CD4-positive, alpha-beta memory T cell (primary cell): ENCODE measurements around the gene NOVA2. TPM values are rescaled to one million over a fixed set of nuclear protein-coding genes. Genes with fewer than 3 reads are reported as not detected.
A peak's percentile ranks its signal among the peaks of the same experiment; 100 is the strongest.

Source experiments
- CTCF ChIA-PET: fragments of 350-600 bp; sonication (Branson Sonifier 250); formaldehyde crosslinking; loops from one replicate; lab custom pipeline; 2021; ENCODE audit warnings: inconsistent platforms; ENCODE audit not compliant: partially characterized antibody; lab: Charles Lee
- POLR2A ChIA-PET: fragments of 350-600 bp; sonication (Branson Sonifier 250); formaldehyde crosslinking; loops from one replicate; lab custom pipeline; 2021; ENCODE audit not compliant: partially characterized antibody; lab: Charles Lee
- DNase-seq, 5 donors: peaks; one replicate each; pipeline versions ENCODE4 v3.0.0 to v3.0.0-alpha.2; 2020 to 2022; ENCODE audit warnings: mixed read lengths in 1 of 5
- H3K27ac ChIP-seq: one replicate; pipeline ENCODE4 v1.7.0; 2013; ENCODE audit warnings: low read depth, low read length
- H3K27me3 ChIP-seq: 2 replicates; pipeline ENCODE4 v1.7.0; 2013; ENCODE audit warnings: mild to moderate bottlenecking, low read length, moderate library complexity; ENCODE audit not compliant: insufficient read depth
- H3K36me3 ChIP-seq: 2 replicates; pipeline ENCODE4 v1.7.0; 2013; ENCODE audit warnings: mild to moderate bottlenecking, low read length, moderate library complexity; ENCODE audit not compliant: insufficient read depth
- H3K4me1 ChIP-seq: 2 replicates; pipeline ENCODE4 v1.7.0; 2013; ENCODE audit warnings: mild to moderate bottlenecking, low read length, moderate library complexity; ENCODE audit not compliant: insufficient read depth
- H3K4me3 ChIP-seq, 2 donors: one replicate each; pipeline ENCODE4 v1.7.0; 2013; ENCODE audit warnings: low read length in 2 of 2, mild to moderate bottlenecking in 1 of 2
- H3K9me3 ChIP-seq, 2 donors: one replicate each; pipeline ENCODE4 v1.7.0; 2013; ENCODE audit warnings: low read length in 2 of 2, control low read depth in 1 of 2; ENCODE audit not compliant: control insufficient read depth in 1 of 2
- H3K27ac Mint-ChIP-seq, 7 donors: one replicate each; pipeline ENCODE4 v1.8.0; 2020 to 2021; ENCODE audit warnings: mixed read lengths in 7 of 7, mild to moderate bottlenecking in 6 of 7, inconsistent platforms in 3 of 7, moderate library complexity in 3 of 7
- H3K27me3 Mint-ChIP-seq, 2 donors: one replicate each; pipeline ENCODE4 v1.8.0; 2020 to 2021; ENCODE audit warnings: mixed read lengths in 2 of 2
- H3K36me3 Mint-ChIP-seq, 2 donors: one replicate each; pipeline ENCODE4 v1.8.0; 2020 to 2021; ENCODE audit warnings: mixed read lengths in 2 of 2, inconsistent platforms in 1 of 2, mild to moderate bottlenecking in 1 of 2
- H3K4me1 Mint-ChIP-seq, 4 donors: one replicate each; pipeline ENCODE4 v1.8.0; 2020 to 2021; ENCODE audit warnings: mixed read lengths in 4 of 4, mild to moderate bottlenecking in 1 of 4
- H3K4me3 Mint-ChIP-seq, 8 donors: one replicate each; pipeline ENCODE4 v1.8.0; 2020 to 2021; ENCODE audit warnings: mixed read lengths in 8 of 8, mild to moderate bottlenecking in 7 of 8, moderate library complexity in 6 of 8, inconsistent platforms in 3 of 8
- H3K9me3 Mint-ChIP-seq, 8 donors: one replicate each; pipeline ENCODE4 v1.8.0; 2020 to 2021; ENCODE audit warnings: mixed read lengths in 8 of 8, mild to moderate bottlenecking in 5 of 8, inconsistent platforms in 3 of 8, moderate library complexity in 1 of 8
- intact Hi-C: fragments of 100-400 bp; cut with micrococcal nuclease; formaldehyde crosslinking; loops from one replicate; pipeline ENCODE4 v1.15.1; 2023
- microRNA-seq: library from miRNA; unstranded; fragments of <30 nt; microRNA quantifications from one replicate; pipeline ENCODE4 v1.2.0, GENCODE V29; 2021; ENCODE audit warnings: borderline replicate concordance, borderline number of aligned reads, borderline microRNAs expressed, mixed read lengths
- polyA plus RNA-seq, 2 donors: library from polyadenylated mRNA; unstranded; fragments of 300-500 nt; fragmentation: Illumina TruSeq; gene quantifications; one replicate each; pipeline ENCODE4 v1.2.3, GENCODE V29; 2021
- total RNA-seq, 2 experiments: library from RNA; stranded (reverse); gene quantifications; one replicate each; pipeline ENCODE4 v1.2.3, GENCODE V29; 2021

NOVA2 gene
- total and polyA plus RNA-seq, 4 experiments from 2014 or later, result not detected

DNA sequence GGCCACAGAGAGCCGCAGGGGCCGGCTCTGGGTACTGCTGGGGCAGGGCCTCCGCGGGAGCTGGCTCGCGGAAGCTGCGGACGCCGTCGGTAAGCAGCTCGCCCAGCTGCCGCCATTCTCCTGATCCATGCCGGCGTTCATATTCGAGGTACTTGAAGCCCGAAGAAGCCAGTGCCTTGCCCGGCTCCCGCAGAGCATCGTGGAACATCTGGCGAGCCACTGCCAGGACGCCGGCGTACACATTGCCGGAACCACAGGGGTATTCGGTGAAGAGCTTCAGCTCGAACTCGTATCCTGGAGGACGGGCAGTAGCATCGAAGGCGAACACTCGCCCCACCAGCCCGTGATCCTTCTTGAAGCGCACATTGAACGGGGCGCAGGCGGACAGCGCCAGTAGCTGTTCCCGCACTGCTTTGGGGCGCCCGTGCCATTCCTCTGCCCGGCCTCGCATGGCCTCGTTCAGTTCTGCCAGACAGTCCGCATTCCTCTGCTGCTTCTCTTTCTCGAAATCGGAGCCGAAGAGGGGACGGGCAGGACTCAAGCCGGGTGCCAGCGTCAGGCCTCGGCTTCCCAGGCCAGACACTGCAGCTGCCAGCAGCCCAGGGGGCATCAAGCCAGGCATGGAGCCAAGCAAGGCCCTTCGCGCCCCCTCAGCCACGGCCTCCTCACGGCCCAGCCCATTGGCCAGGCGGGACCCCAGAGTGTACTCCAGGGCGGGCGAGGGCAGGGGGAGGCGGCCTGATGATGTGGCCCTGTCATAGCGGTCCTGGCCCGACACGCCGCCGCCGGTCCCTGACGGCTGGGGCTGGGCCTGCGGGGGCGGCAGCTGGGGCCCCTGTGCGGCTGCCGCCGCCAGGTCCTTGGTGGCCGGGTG lies 88.7 kb downstream of the NOVA2 start:
- POLR2A ChIA-PET, result interaction anchor here (0.8 to 4.8 kb wide), 8 partner anchors 8 to 193 kb away, joined by 3 to 83 read pairs (median 4); partner anchors contain the start of genes CCDC61, FOXA3, MYPOP and QPCTL
- CTCF ChIA-PET, result interaction anchor here (1.2 to 4.2 kb wide), 4 partner anchors 15 to 67 kb away, joined by 3 to 38 read pairs (median 14); partner anchors contain the start of genes FOXA3, MYPOP and SYMPK
- Histone ChIP-seq H3K36me3 (no peaks in the 10 kb centered on the region), H3K9me3 (no peaks in the 10 kb centered on the region), H3K27me3 (no peaks in the 10 kb centered on the region), H3K4me3 (peak overlapping the region in 1 of 2 donors; percentile 65), H3K4me1 (peaks cover 40% of the 10 kb centered on the region), H3K27ac (peak overlapping the region; percentile 68)
- Mint-ChIP-seq H3K4me1 (peaks cover 12 to 39% (median 22%) of the 10 kb centered on the region in 4 donors), H3K27me3 (peaks cover 0 to 3% of the 10 kb centered on the region in 2 donors), H3K4me3 (peak overlapping the region; percentile 10 to 75 (median 58)), H3K9me3 (no peaks in the 10 kb centered on the region), H3K36me3 (peaks cover 4 to 13% of the 10 kb centered on the region in 2 donors), H3K27ac (peak overlapping the region in 2 of 7 donors; percentile 36 to 68)
- no peak for DNase-seq
- intact Hi-C loops, result loop anchor here (5.0 kb wide), 1 partner anchor 1597 kb away; the partner anchor contains the start of gene KPTN

GRCh38 chr19:45883881-45884681 lies 89.6 kb downstream of the NOVA2 start:
- H3K9me3 ChIP-seq, result no peaks in the 10 kb centered on the region
- Mint-ChIP-seq H3K4me1 (peaks cover 12 to 39% (median 22%) of the 10 kb centered on the region in 4 donors), H3K27me3 (peaks cover 0 to 3% of the 10 kb centered on the region in 2 donors), H3K4me3 (peak overlapping the region in 7 of 8 donors; percentile 8 to 88 (median 56)), H3K36me3 (peaks cover 4 to 13% of the 10 kb centered on the region in 2 donors), H3K27ac (peak overlapping the region in 3 of 7 donors; percentile 57 to 72 (median 62)), H3K9me3 (no peaks in the 10 kb centered on the region)
- H3K4me1 ChIP-seq, result peaks cover 40% of the 10 kb centered on the region
- POLR2A ChIA-PET, result interaction anchor here (1.1 to 4.8 kb wide), 8 partner anchors 17 to 114 kb away, joined by 3 to 83 read pairs (median 10); partner anchors contain the start of genes CCDC61, FOXA3, MYPOP and SYMPK
- H3K27me3 ChIP-seq, result no peaks in the 10 kb centered on the region
- DNase-seq, result no peak
- H3K4me3 ChIP-seq, result no peak overlapping the region
- H3K27ac ChIP-seq, result no peak overlapping the region
- H3K36me3 ChIP-seq, result no peaks in the 10 kb centered on the region
- intact Hi-C loops, result loop anchor here (1.0 kb wide), 1 partner anchor 67 kb away; no protein-coding TSS in a partner anchor
- CTCF ChIA-PET, result interaction anchor here (1.1 to 4.2 kb wide), 4 partner anchors 19 to 133 kb away, joined by 4 to 38 read pairs (median 16); partner anchors contain the start of genes FOXA3, MYPOP and SYMPK

Small RNA genes within 50 kb of the gene (microRNA-seq; reads per million reads assigned to microRNA genes)
- 132 reads per million, percentile 71 among the genes with 10 or more reads in this experiment for gene MIR769

Other genes with a start within 250 kb of the NOVA2 start
- 10 to 100 TPM; 33.1 to 37.3 TPM for gene FBXO46, start 243.0 kb downstream of the NOVA2 start, total RNA-seq
- 10 to 100 TPM in 1 of 2 donors, 1 to 10 TPM in 1; 3.7 to 17.2 TPM for gene FBXO46, start 243.0 kb downstream of the NOVA2 start, polyA plus RNA-seq
- not detected for gene MEIOSIN, start 240.4 kb downstream of the NOVA2 start, total RNA-seq
- gene MEIOSIN, start 240.4 kb downstream of the NOVA2 start, polyA plus RNA-seq, result not detected
- gene SIX5, start 204.6 kb downstream of the NOVA2 start, total RNA-seq, result 1 to 10 TPM; 1.5 to 1.7 TPM
- under 1 TPM in 1 of 2 donors, not detected in 1; 0.08 TPM for gene SIX5, start 204.6 kb downstream of the NOVA2 start, polyA plus RNA-seq
- 10 to 100 TPM; 30.8 to 32.9 TPM for gene DMPK, start 191.4 kb downstream of the NOVA2 start, total RNA-seq
- 1 to 10 TPM in 1 of 2 donors, not detected in 1; 1.3 TPM for gene DMPK, start 191.4 kb downstream of the NOVA2 start, polyA plus RNA-seq
- gene DMWD, start 181.0 kb downstream of the NOVA2 start, total RNA-seq, result 10 to 100 TPM; 49.3 to 52.6 TPM
- gene DMWD, start 181.0 kb downstream of the NOVA2 start, polyA plus RNA-seq, result 10 to 100 TPM in 1 of 2 donors, 1 to 10 TPM in 1; 6.9 to 11.7 TPM
- gene RSPH6A, start 158.6 kb downstream of the NOVA2 start, total RNA-seq, result under 1 TPM; 0.29 to 0.39 TPM
- not detected for gene RSPH6A, start 158.6 kb downstream of the NOVA2 start, polyA plus RNA-seq
- gene SYMPK, start 110.7 kb downstream of the NOVA2 start, total RNA-seq, result 10 to 100 TPM; 93.9 to 98.2 TPM
- 10 to 100 TPM in 1 of 2 donors, 1 to 10 TPM in 1; 6.0 to 17.5 TPM for gene SYMPK, start 110.7 kb downstream of the NOVA2 start, polyA plus RNA-seq
- gene FOXA3, start 109.5 kb downstream of the NOVA2 start, total RNA-seq, result not detected
- not detected for gene FOXA3, start 109.5 kb downstream of the NOVA2 start, polyA plus RNA-seq
- 10 to 100 TPM; 33.7 to 35.8 TPM for gene IRF2BP1, start 87.7 kb downstream of the NOVA2 start, total RNA-seq
- gene IRF2BP1, start 87.7 kb downstream of the NOVA2 start, polyA plus RNA-seq, result 1 to 10 TPM; 2.4 to 8.2 TPM
- 10 to 100 TPM; 12.9 to 15.1 TPM for gene MYPOP, start 71.3 kb downstream of the NOVA2 start, total RNA-seq
- under 1 TPM; 0.10 to 0.87 TPM for gene MYPOP, start 71.3 kb downstream of the NOVA2 start, polyA plus RNA-seq
- not detected for gene NANOS2, start 59.1 kb downstream of the NOVA2 start, total RNA-seq
- not detected for gene NANOS2, start 59.1 kb downstream of the NOVA2 start, polyA plus RNA-seq
- 10 to 100 TPM; 37.4 to 39.6 TPM for gene CCDC61, start 21.6 kb upstream of the NOVA2 start, total RNA-seq
- gene CCDC61, start 21.6 kb upstream of the NOVA2 start, polyA plus RNA-seq, result 1 to 10 TPM; 6.4 to 9.2 TPM
- not detected for gene PGLYRP1, start 49.2 kb upstream of the NOVA2 start, total RNA-seq
- not detected for gene PGLYRP1, start 49.2 kb upstream of the NOVA2 start, polyA plus RNA-seq
- gene IGFL4, start 67.1 kb upstream of the NOVA2 start, total RNA-seq, result not detected
- gene IGFL4, start 67.1 kb upstream of the NOVA2 start, polyA plus RNA-seq, result not detected
- not detected for gene IGFL3, start 150.8 kb upstream of the NOVA2 start, total RNA-seq
- not detected for gene IGFL3, start 150.8 kb upstream of the NOVA2 start, polyA plus RNA-seq
- under 1 TPM in 1 of 2 experiments, not detected in 1; 0.47 TPM for gene IGFL2, start 174.4 kb upstream of the NOVA2 start, total RNA-seq
- gene IGFL2, start 174.4 kb upstream of the NOVA2 start, polyA plus RNA-seq, result under 1 TPM in 1 of 2 donors, not detected in 1; 0.28 TPM